HG02885 (cell line): ENCODE measurements around the gene KLF4.

Source experiments
- ATAC-seq: cut with Tn5 transposase; IDR thresholded peaks from one replicate; pipeline ENCODE4 v1.9.1; 2021; ENCODE audit warnings: mild to moderate bottlenecking; ENCODE audit not compliant: unreplicated experiment, poor library complexity

The KLF4 gene

GRCh38 chr9:107460153-107461023, 29.2 kb downstream of the KLF4 start:
- ATAC-seq, result no peak

GRCh38 chr9:107455425-107456135, 34.0 kb downstream of the KLF4 start:
- no peak for ATAC-seq

DNA sequence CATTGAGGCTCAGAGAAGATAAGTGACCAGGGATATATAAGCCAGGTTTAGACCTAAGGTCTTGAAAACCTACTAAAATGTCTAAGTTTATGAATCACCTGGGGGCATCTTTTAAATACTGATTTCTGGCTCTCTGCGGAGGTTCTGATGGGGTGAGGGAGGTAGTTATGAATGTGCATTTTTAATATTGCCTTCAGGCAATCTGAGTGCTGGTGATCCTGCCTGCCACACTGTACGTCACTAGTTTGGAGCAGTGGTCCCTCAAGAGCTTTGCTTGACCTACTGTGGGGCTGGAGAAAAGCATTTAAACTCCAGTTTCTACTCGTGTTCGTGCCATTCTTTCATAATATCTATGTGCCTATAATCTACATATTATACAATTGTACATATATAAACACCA, 36.1 kb downstream of the KLF4 start:
- ATAC-seq, result no peak

GRCh38 chr9:107447834-107448233, 41.7 kb downstream of the KLF4 start:
- ATAC-seq, result no peak

GRCh38 chr9:107447081-107447480, 42.5 kb downstream of the KLF4 start:
- ATAC-seq, result no peak

- ATAC-seq, result no peak
Measured at GRCh38 chr9:107446491-107446890, 43.1 kb downstream of the KLF4 start.

- ATAC-seq, result no peak
Measured at GRCh38 chr9:107443786-107444185, 45.8 kb downstream of the KLF4 start.

DNA sequence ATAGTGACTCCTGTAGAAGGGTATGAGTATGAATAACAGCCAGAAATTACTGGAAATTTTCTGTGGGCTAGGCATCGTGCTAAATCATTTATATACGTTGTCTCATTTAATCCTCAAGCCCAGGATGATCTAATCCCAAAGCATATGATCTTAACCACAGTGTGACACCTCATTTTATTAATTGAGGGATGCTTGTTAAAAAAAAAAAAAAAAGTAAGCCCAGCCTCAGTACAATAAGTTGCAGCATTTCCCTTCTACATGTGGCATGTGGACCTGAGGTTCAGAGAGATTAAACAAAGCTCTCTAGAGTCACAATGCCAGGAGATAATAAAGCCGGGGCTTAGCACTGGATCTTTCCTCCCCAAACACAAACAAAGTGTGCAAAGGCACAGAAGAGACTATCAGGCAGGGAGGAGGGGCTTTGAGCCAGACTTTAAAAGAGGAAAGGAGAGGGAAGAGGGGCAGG, 49.5 kb downstream of the KLF4 start:
- ATAC-seq, result no peak

DNA sequence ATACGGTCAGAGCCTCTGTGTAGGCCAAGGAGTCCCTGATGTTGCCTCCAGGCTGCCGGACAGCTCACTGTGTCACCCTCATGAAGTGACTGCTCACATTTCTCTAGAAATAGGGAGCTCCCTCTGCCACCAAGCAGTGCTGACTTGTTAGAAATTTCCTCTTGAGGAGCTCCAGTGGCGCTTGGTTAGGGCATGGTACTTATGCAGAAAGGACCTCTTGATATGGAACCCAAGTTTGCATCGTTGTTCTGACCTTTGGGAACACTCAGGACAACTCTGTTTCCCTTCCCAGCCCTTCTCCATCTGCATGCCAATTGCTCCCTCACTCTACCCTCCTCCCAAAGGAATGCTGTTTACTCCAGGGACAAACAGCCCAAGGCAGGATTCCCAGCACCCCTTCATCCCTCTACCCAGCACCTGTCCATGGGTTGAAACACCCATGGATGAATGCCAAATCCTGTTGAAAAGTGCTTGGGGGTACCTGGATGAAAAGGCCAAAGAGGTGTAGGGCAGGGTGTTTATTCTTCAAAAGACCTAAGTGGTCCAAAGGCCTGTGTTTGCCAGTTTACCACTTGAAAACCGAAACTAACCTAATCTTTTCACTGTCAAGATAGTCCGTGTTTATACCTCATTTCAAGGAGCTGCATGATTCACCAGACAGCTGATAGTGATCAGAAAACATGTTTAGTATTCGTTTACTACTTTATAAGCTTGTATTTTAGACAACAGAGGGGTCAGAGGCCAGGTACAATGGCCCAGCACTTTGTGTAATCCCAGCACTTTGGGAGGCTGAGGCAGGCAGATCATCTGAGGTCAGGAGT, 51.1 kb downstream of the KLF4 start:
- no peak for ATAC-seq

- ATAC-seq, result no peak
Measured at GRCh38 chr9:107437716-107438115, 51.9 kb downstream of the KLF4 start.

GRCh38 chr9:107435415-107435814, 54.2 kb downstream of the KLF4 start:
- ATAC-seq, result no peak
